Astrocyte of the hippocampus (primary cell): Measurements from ENCODE around the gene FERMT3.

Experiments used
- DNase-seq: peaks from one replicate; pipeline ENCODE4 v3.0.0; 2011; ENCODE audit warnings: low read depth, low spot score

FERMT3 gene

GRCh38 chr11:64262271-64263002 lies 55.9 kb downstream of the FERMT3 start:
- no peak for DNase-seq

GRCh38 chr11:64263021-64263946 lies 56.8 kb downstream of the FERMT3 start:
- DNase-seq, result peak; percentile 64

- no peak for DNase-seq
These were observed 57.4 kb downstream of the FERMT3 start for GRCh38 chr11:64263947-64264317.

- DNase-seq, result no peak
These were observed 57.9 kb downstream of the FERMT3 start for GRCh38 chr11:64264371-64264852.

- DNase-seq, result no peak
These were observed 58.9 kb downstream of the FERMT3 start for GRCh38 chr11:64265176-64266160.

GRCh38 chr11:64266339-64266738 lies 59.8 kb downstream of the FERMT3 start:
- DNase-seq, result no peak

GRCh38 chr11:64267207-64267945 lies 60.9 kb downstream of the FERMT3 start:
- no peak for DNase-seq

- DNase-seq, result peak; percentile 74
These were observed 61.7 kb downstream of the FERMT3 start for GRCh38 chr11:64268025-64268892.

- peak; percentile 58 for DNase-seq
These were observed 62.5 kb downstream of the FERMT3 start for GRCh38 chr11:64268893-64269539.

- peak; percentile 100 for DNase-seq
These were observed 63.2 kb downstream of the FERMT3 start for GRCh38 chr11:64269540-64270220.
